Epithelial cell of esophagus (primary cell): Measurements from ENCODE around the gene NHLRC2.
A peak's percentile ranks its signal among the peaks of the same experiment; 100 is the strongest.

Experiments used
- DNase-seq: peaks from one replicate; pipeline ENCODE4 v3.0.0; 2010; ENCODE audit warnings: low read depth
- H3K4me3 ChIP-seq: 2 replicates; pipeline ENCODE4 v1.5.1; 2011; ENCODE audit warnings: mild to moderate bottlenecking, low read length, control low read depth
- TF ChIP-seq, protein P1 (sequence below): IDR thresholded peaks from 2 replicates; pipeline ENCODE4 v1.5.1; 2011; ENCODE audit warnings: low read depth, mild to moderate bottlenecking, low read length, control low read depth, inconsistent platforms; ENCODE audit not compliant: insufficient read depth; ENCODE audit errors: missing control alignments

NHLRC2 gene

GRCh38 chr10:113917636-113918035 lies 63.2 kb downstream of the NHLRC2 start:
- no peak overlapping the region for H3K4me3 ChIP-seq
- no peak for DNase-seq
- TF ChIP-seq, protein P1, sequence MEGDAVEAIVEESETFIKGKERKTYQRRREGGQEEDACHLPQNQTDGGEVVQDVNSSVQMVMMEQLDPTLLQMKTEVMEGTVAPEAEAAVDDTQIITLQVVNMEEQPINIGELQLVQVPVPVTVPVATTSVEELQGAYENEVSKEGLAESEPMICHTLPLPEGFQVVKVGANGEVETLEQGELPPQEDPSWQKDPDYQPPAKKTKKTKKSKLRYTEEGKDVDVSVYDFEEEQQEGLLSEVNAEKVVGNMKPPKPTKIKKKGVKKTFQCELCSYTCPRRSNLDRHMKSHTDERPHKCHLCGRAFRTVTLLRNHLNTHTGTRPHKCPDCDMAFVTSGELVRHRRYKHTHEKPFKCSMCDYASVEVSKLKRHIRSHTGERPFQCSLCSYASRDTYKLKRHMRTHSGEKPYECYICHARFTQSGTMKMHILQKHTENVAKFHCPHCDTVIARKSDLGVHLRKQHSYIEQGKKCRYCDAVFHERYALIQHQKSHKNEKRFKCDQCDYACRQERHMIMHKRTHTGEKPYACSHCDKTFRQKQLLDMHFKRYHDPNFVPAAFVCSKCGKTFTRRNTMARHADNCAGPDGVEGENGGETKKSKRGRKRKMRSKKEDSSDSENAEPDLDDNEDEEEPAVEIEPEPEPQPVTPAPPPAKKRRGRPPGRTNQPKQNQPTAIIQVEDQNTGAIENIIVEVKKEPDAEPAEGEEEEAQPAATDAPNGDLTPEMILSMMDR = no peak

- no peak for DNase-seq
- TF ChIP-seq, protein P1 = no peak
- no peak overlapping the region for H3K4me3 ChIP-seq
Measured at GRCh38 chr10:113920114-113920513, 65.7 kb downstream of the NHLRC2 start.

- TF ChIP-seq, protein P1 = no peak
- DNase-seq = peak; percentile 83
- H3K4me3 ChIP-seq = no peak overlapping the region
Measured at GRCh38 chr10:113920875-113921274, 66.4 kb downstream of the NHLRC2 start.

GRCh38 chr10:113921561-113922370 lies 67.3 kb downstream of the NHLRC2 start:
- DNase-seq = no peak
- TF ChIP-seq, protein P1 = no peak
- H3K4me3 ChIP-seq = no peak overlapping the region

DNA sequence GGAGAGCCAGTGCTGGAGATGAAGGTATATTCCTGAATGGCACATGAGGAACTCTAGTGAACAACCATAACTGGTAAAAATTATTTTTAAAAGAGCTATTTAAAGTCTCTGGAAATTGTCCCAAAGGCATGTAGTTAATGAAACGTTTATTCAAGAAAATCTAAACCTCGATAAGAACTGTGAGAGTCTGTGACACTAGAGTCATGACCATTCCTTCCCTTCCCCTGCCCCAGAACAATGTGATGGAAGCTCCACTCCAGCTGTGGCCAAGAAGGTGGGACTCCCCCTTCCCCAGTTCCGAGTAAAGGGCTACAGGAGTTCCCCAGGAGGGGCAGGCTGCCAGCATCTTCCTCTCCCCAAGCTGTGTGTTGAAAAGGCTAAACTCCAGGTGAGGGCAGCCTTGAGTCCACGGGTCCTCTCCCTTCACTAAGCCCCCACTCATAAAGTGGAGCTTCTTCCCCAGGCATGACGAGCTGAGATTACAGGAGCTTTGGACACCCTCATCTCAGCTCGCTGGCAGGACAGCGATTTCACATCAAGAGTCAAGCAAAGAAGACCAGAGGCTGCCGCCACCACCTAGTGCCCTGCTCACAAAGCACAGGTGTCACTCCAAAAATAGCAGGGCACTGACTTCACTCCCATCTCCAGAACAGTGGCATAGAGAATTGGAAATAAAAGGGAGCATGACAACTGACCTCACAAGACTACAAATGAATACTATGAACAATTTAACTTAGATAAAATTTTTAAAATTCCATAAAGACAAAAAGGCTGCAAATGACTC lies 68.5 kb downstream of the NHLRC2 start:
- TF ChIP-seq, protein P1 = no peak
- no peak overlapping the region for H3K4me3 ChIP-seq
- DNase-seq = no peak

DNA sequence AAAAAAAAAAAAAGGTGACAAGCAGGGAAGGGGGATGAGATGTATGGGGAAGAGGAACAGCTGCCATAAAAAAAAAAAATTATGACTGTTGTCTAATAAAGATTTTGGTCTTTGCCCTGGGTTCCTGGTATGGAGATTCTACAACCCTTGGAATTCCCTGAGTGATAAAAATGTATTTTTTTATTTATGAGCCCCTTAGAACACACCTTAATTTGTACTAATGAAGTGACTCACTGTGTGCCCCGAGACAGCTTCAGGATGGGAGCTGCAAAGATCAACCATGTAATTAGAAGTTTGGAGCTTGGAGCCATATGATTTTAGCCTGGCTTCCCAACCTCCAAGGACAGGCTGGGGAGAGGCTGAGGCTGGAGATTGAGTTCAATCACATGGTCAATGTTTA lies 69.7 kb downstream of the NHLRC2 start:
- no peak for DNase-seq
- TF ChIP-seq, protein P1 = no peak
- no peak overlapping the region for H3K4me3 ChIP-seq
